GM12865 (cell line): ENCODE data around the gene SMIM8.

ENCODE experiments used
- DNase-seq: peaks from one replicate; pipeline ENCODE4 v3.0.0; 2010; ENCODE audit warnings: low read depth
- H3K4me3 ChIP-seq: 2 replicates; pipeline ENCODE4 v1.5.1; 2011; ENCODE audit warnings: mild to moderate bottlenecking, low read depth, low read length, control low read depth
- TF ChIP-seq, protein P1 (sequence below): IDR thresholded peaks from 2 replicates; pipeline ENCODE4 v1.5.1; 2011; ENCODE audit warnings: low read length, control low read depth, low read depth, inconsistent platforms; ENCODE audit not compliant: insufficient read depth; ENCODE audit errors: missing control alignments

Gene SMIM8

DNA sequence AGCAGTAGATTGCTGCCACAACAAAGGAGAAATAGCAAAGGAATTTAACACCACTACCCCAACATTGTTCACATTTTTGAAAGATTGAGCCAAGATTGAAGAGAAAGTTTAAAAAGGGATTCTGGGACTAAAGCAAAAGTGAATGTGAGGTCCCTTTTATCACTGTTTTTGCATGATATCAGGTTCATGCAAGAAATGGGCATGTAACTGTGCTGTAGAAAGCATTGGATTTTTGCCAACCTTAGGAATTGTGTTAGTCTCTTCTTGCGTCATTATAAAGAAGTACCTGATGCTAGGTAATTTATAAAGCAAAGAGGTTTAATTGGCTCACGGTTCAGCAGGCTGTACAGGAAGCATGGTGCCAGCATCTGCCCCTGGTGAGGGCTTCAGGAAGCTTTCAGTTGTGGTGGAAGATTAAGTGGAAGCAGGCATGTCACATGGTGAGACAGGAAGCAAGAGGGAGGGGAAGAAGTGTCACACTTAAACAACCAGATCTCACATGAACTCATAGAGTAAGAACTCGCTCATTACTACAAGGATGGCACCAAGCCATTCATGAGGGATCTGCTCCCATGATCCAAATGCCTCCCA, 11.3 kb downstream of the SMIM8 start:
- TF ChIP-seq, protein P1, sequence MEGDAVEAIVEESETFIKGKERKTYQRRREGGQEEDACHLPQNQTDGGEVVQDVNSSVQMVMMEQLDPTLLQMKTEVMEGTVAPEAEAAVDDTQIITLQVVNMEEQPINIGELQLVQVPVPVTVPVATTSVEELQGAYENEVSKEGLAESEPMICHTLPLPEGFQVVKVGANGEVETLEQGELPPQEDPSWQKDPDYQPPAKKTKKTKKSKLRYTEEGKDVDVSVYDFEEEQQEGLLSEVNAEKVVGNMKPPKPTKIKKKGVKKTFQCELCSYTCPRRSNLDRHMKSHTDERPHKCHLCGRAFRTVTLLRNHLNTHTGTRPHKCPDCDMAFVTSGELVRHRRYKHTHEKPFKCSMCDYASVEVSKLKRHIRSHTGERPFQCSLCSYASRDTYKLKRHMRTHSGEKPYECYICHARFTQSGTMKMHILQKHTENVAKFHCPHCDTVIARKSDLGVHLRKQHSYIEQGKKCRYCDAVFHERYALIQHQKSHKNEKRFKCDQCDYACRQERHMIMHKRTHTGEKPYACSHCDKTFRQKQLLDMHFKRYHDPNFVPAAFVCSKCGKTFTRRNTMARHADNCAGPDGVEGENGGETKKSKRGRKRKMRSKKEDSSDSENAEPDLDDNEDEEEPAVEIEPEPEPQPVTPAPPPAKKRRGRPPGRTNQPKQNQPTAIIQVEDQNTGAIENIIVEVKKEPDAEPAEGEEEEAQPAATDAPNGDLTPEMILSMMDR, result no peak
- DNase-seq, result no peak
- H3K4me3 ChIP-seq, result no peak overlapping the region

DNA sequence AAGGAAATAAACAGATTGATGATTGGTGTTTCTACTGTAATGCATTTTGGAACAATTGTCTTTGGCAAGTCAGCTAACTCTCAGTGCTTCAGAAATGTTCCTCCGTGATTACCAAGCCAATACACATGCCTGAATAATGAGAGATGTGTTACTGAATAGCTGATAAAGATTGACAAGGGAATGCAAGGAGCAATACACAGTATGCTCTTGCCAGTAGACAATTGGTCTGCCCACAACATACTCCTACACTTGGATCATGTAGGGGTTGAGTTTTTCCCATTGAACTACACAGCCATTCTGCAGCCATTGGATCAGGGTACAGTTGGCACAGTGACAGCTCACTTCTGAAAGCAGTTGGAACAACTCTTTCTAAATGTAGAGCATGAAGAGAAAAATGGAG, 12.3 kb downstream of the SMIM8 start:
- DNase-seq, result no peak
- no peak overlapping the region for H3K4me3 ChIP-seq
- TF ChIP-seq, protein P1, result no peak

DNA sequence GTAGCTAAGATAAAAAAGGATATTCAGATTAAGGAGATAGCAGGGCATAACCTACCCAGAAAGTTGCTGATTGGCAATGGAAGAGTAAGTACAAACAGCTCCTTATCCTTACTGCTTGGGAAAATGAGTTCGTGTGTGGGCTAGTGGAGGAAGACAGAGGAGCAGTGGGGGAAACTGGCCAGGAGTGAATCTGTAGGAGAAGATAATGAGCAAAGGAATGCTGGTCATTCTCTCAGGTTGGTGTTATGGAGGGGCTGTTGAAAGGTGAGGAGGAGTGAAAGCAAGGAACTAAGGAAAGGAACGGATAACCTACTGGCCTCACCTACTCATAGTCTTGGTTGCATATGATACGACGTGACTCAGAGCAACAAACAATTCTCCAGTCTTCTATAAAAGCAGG, 14.0 kb downstream of the SMIM8 start:
- TF ChIP-seq, protein P1, result no peak
- no peak overlapping the region for H3K4me3 ChIP-seq
- DNase-seq, result no peak

DNA sequence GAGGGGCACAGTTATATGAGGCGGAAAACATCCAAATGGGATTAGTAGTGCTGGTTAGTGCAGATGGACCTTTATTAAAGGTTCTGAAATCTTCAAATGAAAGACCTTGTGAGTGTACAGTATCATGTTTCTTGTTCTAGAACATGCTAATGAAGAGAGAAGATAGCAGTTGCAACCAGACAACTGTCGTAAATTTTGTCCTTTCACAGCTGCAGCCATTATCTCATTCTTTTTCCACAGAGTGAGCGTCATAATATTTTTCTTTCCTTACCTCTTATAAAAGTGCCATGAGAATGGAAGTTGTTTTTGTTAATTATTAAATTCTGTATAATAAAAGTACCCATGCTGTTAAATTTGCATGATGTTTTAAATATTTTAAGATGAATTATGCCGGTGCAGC, 17.8 kb downstream of the SMIM8 start:
- TF ChIP-seq, protein P1, result no peak
- DNase-seq, result no peak
- no peak overlapping the region for H3K4me3 ChIP-seq

DNA sequence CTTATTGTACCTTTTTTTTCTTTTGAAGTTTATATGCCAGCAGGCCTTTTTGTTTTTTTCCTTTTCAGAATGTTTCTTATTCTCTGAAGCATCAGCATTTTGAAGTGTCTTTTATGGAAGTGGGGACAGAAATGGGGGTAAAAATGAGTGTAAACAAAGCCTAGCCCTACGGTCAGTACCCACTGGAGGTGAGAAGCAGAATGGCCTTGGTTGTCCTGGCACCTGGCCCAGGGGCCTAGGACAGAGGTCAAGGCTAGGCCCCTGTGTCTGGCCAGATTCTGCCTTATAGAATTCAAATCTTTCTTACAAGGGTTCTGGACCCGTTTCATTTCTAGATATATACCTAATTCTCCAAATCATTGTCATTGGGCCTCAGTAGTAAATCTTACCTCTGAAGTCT, 18.8 kb downstream of the SMIM8 start:
- no peak overlapping the region for H3K4me3 ChIP-seq
- TF ChIP-seq, protein P1, result no peak
- no peak for DNase-seq

DNA sequence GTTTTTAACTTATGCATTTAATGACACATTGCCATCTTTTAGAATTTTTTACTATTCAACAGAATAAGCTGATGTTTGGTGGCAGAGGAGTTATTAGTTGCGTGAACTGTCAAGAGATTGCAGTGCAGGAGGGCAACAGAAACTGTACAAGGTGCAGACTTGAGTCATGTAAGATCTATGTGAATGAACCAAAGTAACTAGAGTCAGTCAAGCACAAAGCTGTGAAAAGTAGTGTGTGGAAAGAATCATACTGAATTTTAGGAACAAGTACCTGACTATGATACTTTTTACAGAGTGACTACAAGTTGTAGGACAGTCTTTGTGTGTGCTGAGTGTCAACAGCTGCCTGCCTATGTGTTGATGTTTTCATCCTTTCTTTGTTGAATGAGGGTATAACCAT, 19.5 kb downstream of the SMIM8 start:
- TF ChIP-seq, protein P1, result no peak
- peak; percentile 36 for DNase-seq
- H3K4me3 ChIP-seq, result no peak overlapping the region

DNA sequence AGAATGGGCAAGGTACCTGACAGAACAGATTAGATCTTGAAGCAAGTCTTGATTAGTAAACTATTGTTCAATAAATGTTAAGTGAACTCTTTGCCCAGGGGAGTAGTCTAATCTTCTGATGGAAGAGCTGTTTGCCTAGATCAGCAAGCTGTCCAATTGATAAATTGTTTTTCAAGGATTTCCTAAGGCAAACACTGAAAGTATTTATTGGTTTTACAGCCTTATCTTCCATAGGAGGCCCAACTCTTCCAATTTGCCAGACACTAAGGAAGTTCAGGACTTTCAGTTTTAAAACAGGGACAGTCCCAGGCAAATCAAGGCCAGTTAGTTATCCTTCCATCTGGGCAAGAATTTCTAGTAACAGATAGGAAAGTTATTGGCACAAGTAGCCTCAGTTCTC, 20.4 kb downstream of the SMIM8 start:
- DNase-seq, result no peak
- no peak overlapping the region for H3K4me3 ChIP-seq
- TF ChIP-seq, protein P1, result no peak
